Esophagus squamous epithelium (tissue), 5 donors: ENCODE measurements around the gene CITED2. TPM values are rescaled to one million over a fixed set of nuclear protein-coding genes. Genes with fewer than 3 reads are reported as not detected.

Experiments
- DNase-seq: peaks from one replicate; lab custom pipeline; 2025; lab: John Stamatoyannopoulos, UW
- H3K27ac ChIP-seq, 4 donors: fragments of 200-600 bp; sonication (generic); one replicate each; pipeline ENCODE4 v1.5.1; 2016 to 2019; ENCODE audit warnings: mild to moderate bottlenecking in 1 of 4
- H3K27me3 ChIP-seq, 4 donors: fragments of 200-600 bp; sonication (generic); 1 replicate in 3 of 4; 2 replicates in 1 of 4; pipeline versions ENCODE4 v1.5.1 to v1.6.0; 2017 to 2021; ENCODE audit warnings: antibody characterized with exemption in 1 of 4
- H3K36me3 ChIP-seq, 3 donors: fragments of 200-600 bp; sonication (generic); one replicate each; pipeline ENCODE4 v1.5.1; 2016 to 2019
- H3K4me1 ChIP-seq, 3 donors: fragments of 200-600 bp; sonication (generic); one replicate each; pipeline ENCODE4 v1.5.1; 2017 to 2019
- H3K4me3 ChIP-seq, 4 donors: fragments of 200-600 bp; sonication (generic); 1 replicate in 3 of 4; 2 replicates in 1 of 4; pipeline ENCODE4 v1.5.1; 2016 to 2019; ENCODE audit warnings: mild to moderate bottlenecking in 2 of 4, moderate library complexity in 1 of 4
- H3K9me3 ChIP-seq, 3 donors: fragments of 200-600 bp; sonication (generic); one replicate each; pipeline ENCODE4 v1.5.1; 2016 to 2019
- POLR2A ChIP-seq, 4 donors: fragments of 450-650 bp; IDR thresholded peaks; one replicate each; pipeline ENCODE4 v1.6.1; 2017; ENCODE audit warnings: antibody characterized with exemption in 4 of 4, mild to moderate bottlenecking in 4 of 4, moderate library complexity in 3 of 4
- WGBS, 2 donors: methylation state at CpG; one replicate each; pipeline ENCODE4 v1.1.5; 2018; 5-methylcytosine and 5-hydroxymethylcytosine counted together
- intact Hi-C: fragments of 100-400 bp; cut with DNase I; formaldehyde crosslinking; loops from one replicate; pipeline ENCODE4 v1.15.0; 2022
- total RNA-seq, 4 donors: library from RNA; depleted of rRNA; stranded (reverse); fragments of >200 nt; gene quantifications; one replicate each; pipeline ENCODE4 v1.1.0, GENCODE V29; 2016
- TF ChIP-seq, protein P1 (sequence below), 6 experiments: fragments of 450-650 bp in 4 of 6; fragments of 200-600 bp in 2 of 6; sonication (generic) in 2 of 6; IDR thresholded peaks; one replicate each; pipeline ENCODE4 v1.5.1; 2016 to 2019; ENCODE audit warnings: antibody characterized with exemption in 6 of 6, mild to moderate bottlenecking in 4 of 6, moderate library complexity in 4 of 6
- donor health status: DM: yes; HTN: yes; CAD: no.

Gene CITED2
- total RNA-seq, 4 donors from 2014 or later: 24.8 to 169 (median 60.9) TPM

DNA sequence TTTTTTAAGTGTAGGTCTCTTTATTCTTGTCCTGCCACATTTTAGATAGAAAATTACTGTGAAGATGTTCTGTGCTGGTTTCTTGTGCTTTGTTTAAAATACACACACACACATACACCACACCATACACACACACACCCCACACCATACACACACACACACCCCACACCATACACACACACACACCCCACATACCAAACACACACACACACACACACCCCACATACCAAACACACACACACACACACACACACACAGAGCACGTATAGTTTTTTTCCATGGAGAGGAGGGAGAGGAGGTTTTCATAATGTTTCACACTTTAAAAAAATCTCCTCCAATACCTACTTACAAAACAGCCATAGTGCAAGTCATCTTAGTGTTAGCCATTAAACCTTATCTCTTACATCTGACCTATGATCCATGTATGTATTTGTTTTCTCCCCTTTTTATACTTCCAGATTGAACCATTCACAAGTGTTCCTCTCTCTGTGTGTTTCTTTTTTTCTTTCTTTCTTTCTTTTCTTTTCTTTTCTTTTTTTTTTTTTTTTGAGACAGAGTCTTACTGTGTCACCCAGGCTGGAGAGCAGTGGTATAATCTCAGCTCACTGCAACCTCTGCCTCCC, 19.7 kb upstream of the CITED2 start:
- H3K27me3 ChIP-seq: no peaks in the 10 kb centered on the region
- no peaks in the 10 kb centered on the region for H3K36me3 ChIP-seq
- TF ChIP-seq, protein P1, sequence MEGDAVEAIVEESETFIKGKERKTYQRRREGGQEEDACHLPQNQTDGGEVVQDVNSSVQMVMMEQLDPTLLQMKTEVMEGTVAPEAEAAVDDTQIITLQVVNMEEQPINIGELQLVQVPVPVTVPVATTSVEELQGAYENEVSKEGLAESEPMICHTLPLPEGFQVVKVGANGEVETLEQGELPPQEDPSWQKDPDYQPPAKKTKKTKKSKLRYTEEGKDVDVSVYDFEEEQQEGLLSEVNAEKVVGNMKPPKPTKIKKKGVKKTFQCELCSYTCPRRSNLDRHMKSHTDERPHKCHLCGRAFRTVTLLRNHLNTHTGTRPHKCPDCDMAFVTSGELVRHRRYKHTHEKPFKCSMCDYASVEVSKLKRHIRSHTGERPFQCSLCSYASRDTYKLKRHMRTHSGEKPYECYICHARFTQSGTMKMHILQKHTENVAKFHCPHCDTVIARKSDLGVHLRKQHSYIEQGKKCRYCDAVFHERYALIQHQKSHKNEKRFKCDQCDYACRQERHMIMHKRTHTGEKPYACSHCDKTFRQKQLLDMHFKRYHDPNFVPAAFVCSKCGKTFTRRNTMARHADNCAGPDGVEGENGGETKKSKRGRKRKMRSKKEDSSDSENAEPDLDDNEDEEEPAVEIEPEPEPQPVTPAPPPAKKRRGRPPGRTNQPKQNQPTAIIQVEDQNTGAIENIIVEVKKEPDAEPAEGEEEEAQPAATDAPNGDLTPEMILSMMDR (IDR thresholded peaks at IDR 0.05): no peak
- no peak for TF ChIP-seq POLR2A (IDR thresholded peaks at IDR 0.05)
- no peaks in the 10 kb centered on the region for H3K9me3 ChIP-seq
- intact Hi-C loops: no loop called here
- H3K27ac ChIP-seq: no peak overlapping the region
- 67 to 72% methylated on average over 1 of the region's 1 CpG for WGBS, 2 donors
- DNase-seq: no peak
- H3K4me1 ChIP-seq: peaks cover 0 to 3% (median 0%) of the 10 kb centered on the region in 3 donors
- H3K4me3 ChIP-seq: no peak overlapping the region

DNA sequence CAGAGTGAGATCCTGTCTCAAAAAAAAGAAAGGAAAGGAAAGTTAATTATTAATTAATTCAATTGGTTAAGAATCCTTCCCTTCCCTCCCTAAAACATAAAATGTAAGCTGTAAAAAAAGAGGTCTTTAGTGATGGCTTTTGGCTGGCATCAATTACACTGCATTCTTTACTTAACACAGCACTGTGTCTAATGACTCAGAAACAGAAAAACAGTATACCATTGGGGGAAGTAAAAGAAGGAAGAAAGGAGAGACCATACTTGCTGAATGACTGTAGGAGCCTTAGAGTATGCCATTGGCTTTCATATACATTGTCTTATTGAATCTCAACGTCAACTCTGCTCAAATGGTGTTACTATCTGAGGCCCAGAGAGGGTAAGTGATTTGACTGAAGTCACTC, 18.3 kb upstream of the CITED2 start:
- Histone ChIP-seq H3K27me3 (no peaks in the 10 kb centered on the region), H3K36me3 (no peaks in the 10 kb centered on the region), H3K27ac (no peak overlapping the region), H3K4me1 (no peaks in the 10 kb centered on the region), H3K4me3 (no peak overlapping the region), H3K9me3 (no peaks in the 10 kb centered on the region)
- 53 to 56% methylated on average over 1 of the region's 1 CpG for WGBS, 2 donors
- intact Hi-C loops: no loop called here
- TF ChIP-seq, protein P1 (IDR thresholded peaks at IDR 0.05): no peak
- no peak for DNase-seq

DNA sequence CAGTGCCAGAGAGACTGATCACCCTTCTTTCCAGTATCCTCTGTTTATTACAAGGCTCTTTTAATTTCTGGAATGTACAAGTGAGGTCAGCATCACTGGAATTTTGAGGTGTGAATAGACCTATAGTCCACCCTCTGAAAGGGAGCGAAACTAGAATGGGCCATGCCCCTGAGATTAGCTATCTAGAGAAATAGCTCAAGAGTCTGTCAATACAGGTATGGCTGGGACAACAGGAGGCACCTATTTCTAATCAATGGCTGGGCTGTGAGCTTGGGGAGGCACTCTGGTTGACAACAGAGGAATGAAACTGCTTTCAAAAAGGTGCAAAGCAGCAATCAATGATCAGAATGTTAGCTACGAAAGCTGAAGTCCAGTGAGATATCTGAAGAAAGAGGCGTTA, 17.3 kb upstream of the CITED2 start:
- intact Hi-C loops: no loop called here
- TF ChIP-seq, protein P1 (IDR thresholded peaks at IDR 0.05): no peak
- no peak for TF ChIP-seq POLR2A (IDR thresholded peaks at IDR 0.05)
- no peak for DNase-seq
- H3K27me3 ChIP-seq: no peaks in the 10 kb centered on the region
- no peaks in the 10 kb centered on the region for H3K9me3 ChIP-seq
- H3K27ac ChIP-seq: no peak overlapping the region
- no peaks in the 10 kb centered on the region for H3K4me1 ChIP-seq
- H3K4me3 ChIP-seq: no peak overlapping the region
- H3K36me3 ChIP-seq: no peaks in the 10 kb centered on the region
- 93% methylated on average over 2 to 3 of the region's 3 CpGs for WGBS, 2 donors

DNA sequence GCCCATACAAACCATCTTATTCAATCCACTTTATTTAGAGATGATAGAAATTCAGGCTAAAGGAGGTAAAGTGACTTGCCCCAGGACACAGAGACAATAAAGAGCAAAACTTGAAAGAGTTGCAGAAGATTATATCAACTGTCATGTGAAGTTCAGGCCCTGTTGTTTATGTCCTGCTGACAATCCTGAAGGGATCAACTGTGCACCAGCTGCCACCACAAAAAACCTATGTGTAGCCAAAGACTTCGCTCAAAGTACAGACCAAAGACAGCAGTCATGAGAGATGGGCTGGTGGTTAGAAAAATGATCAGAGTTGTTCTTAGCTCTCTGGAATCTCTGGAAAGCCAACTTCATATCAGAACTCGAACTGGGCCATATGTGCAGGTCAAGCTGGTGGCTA, 16.0 kb upstream of the CITED2 start:
- no peaks in the 10 kb centered on the region for H3K4me1 ChIP-seq
- TF ChIP-seq POLR2A (IDR thresholded peaks at IDR 0.05): no peak
- TF ChIP-seq, protein P1 (IDR thresholded peaks at IDR 0.05): no peak
- H3K36me3 ChIP-seq: no peaks in the 10 kb centered on the region
- no peaks in the 10 kb centered on the region for H3K27me3 ChIP-seq
- no peaks in the 10 kb centered on the region for H3K9me3 ChIP-seq
- no peak overlapping the region for H3K27ac ChIP-seq
- intact Hi-C loops: no loop called here
- H3K4me3 ChIP-seq: no peak overlapping the region
- no peak for DNase-seq
- WGBS, 2 donors: 90 to 91% methylated on average over 1 to 2 of the region's 2 CpGs

DNA sequence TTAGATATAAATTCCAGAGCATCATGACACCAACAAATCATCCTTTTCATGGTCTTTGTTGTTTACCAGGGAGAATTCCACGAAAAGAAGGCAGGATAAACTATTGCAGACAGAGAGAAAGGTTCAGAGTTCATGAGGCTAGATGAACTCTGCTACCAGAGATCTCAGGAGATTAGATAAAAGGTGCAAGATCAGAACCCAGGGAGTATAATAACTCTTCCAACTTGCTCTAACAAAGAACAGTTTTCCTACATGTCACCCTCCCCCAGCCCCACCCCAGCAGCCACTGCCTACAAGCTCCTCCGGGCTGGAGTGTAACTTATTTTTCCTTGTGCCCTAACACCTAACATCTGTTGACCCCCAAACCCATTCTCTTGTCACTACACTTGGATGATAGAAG, 13.9 kb upstream of the CITED2 start:
- TF ChIP-seq, protein P1 (IDR thresholded peaks at IDR 0.05): no peak
- TF ChIP-seq POLR2A (IDR thresholded peaks at IDR 0.05): no peak
- H3K4me3 ChIP-seq: no peak overlapping the region

More for the DNA sequence above, 13.9 kb upstream of the CITED2 start:
- intact Hi-C loops: loop anchor here (10.0 kb wide), 1 partner anchor 76 kb away; no protein-coding TSS in a partner anchor
- no peaks in the 10 kb centered on the region for H3K27me3 ChIP-seq
- H3K9me3 ChIP-seq: no peaks in the 10 kb centered on the region
- H3K27ac ChIP-seq: no peak overlapping the region
- WGBS, 2 donors: 76 to 85% methylated on average over 2 of the region's 2 CpGs
- no peaks in the 10 kb centered on the region for H3K4me1 ChIP-seq
- DNase-seq: no peak
- no peaks in the 10 kb centered on the region for H3K36me3 ChIP-seq
